Subcutaneous abdominal adipose tissue (tissue), 5 donors: ENCODE results near the gene POLR2J.

Experiments
- H3K27ac ChIP-seq: one replicate; pipeline ENCODE4 v1.7.0; 2013; ENCODE audit warnings: low read depth, mild to moderate bottlenecking, inconsistent platforms, low read length, moderate library complexity
- H3K27me3 ChIP-seq, 5 donors: one replicate each; pipeline ENCODE4 v1.7.0; 2013; ENCODE audit warnings: low read length in 5 of 5, inconsistent platforms in 1 of 5; ENCODE audit not compliant: control insufficient read depth in 5 of 5, insufficient read depth in 4 of 5
- H3K36me3 ChIP-seq, 5 donors: one replicate each; pipeline ENCODE4 v1.7.0; 2013; ENCODE audit warnings: low read length in 5 of 5; ENCODE audit not compliant: control insufficient read depth in 5 of 5, insufficient read depth in 5 of 5
- H3K4me1 ChIP-seq, 5 donors: one replicate each; pipeline ENCODE4 v1.7.0; 2013; ENCODE audit warnings: low read length in 5 of 5, mild to moderate bottlenecking in 3 of 5, moderate library complexity in 1 of 5; ENCODE audit not compliant: control insufficient read depth in 5 of 5, insufficient read depth in 5 of 5
- H3K4me3 ChIP-seq, 5 donors: one replicate each; pipeline ENCODE4 v1.7.0; 2013; ENCODE audit warnings: low read length in 5 of 5, low read depth in 1 of 5
- H3K9ac ChIP-seq, 5 donors: one replicate each; pipeline ENCODE4 v1.7.0; 2013; ENCODE audit warnings: low read length in 5 of 5, mild to moderate bottlenecking in 4 of 5, moderate library complexity in 3 of 5
- H3K9me3 ChIP-seq, 5 donors: one replicate each; pipeline ENCODE4 v1.7.0; 2013; ENCODE audit warnings: low read length in 5 of 5; ENCODE audit not compliant: control insufficient read depth in 5 of 5
- donor health status: healthy.
- donor health status: healthy.
- donor health status: healthy.
- donor health status: healthy.
- donor health status: healthy.

POLR2J gene

DNA sequence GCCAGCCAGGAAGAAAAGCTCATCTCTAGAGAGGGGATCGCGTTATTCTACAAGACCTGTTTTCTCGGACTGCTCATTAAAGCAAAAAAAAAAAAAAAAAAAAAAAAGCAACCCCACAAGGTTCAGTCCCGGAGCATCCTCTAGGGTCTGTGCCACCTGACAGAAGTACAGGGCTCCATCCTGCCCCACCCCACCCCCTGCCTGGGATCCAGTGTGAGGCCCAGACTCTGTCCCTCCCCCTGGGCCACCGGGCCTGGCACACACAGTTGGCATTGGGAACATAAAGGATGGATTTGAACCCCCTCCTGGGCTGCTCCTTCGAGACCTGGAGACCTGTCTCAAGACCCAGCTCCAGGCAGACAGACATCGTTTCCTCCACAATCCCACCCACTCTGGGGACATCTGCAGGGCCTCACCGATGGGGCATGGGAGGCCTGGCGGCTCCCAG lies 44.7 kb downstream of the POLR2J start:
- peaks cover 1 to 32% (median 19%) of the 10 kb centered on the region in 5 donors for H3K4me1 ChIP-seq
- peak overlapping the region in 4 of 5 donors; percentile 63 to 78 (median 74) for H3K9ac ChIP-seq
- H3K36me3 ChIP-seq: peaks cover 0 to 7% (median 2%) of the 10 kb centered on the region in 5 donors
- no peaks in the 10 kb centered on the region for H3K27me3 ChIP-seq
- peak overlapping the region; percentile 69 to 76 (median 74) for H3K4me3 ChIP-seq
- no peaks in the 10 kb centered on the region for H3K9me3 ChIP-seq
- H3K27ac ChIP-seq: peak overlapping the region; percentile 60

DNA sequence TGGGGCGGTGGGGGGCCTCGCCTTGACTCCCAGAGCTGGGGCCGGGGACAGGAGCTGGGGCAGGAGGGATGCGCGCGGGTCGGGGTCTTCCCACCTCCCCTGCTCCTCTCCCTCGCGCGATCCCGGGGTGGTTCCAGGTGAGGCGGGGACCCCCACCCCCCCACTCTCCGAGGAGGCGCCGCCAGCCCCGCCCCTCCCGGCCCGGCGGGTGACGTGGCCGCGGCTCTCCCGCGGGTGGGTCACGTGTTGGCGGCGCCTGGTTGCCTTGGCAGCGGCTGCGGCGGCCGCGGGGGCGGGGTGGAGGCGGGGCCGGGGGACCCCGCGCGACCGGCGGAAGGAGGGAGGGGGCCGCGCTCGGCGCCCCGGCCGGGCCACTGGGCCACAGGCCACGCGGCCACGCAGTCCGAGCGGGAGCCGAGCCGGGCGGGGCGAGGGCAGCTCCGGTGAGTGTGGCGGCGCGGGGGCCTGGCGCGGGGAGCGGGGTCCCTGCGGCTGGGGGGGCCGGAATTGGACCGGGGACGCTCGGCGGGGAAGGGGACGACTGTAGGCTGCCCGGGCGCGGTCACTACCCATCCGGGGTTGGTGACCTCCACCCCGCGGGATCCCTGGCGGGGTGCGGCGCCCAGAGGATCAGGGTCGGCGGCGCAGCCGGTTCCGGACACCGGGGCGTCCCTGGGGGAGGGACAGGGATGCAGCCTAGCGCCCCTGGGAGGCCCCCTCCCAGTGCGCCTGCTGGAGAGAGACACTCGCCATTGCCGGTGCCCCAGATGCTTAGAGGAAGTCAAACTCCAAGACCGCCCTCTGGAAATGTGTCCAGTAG lies 45.3 kb downstream of the POLR2J start, which contains the start of gene ORAI2:
TSS of gene ORAI2 (plus strand) at position 357 of the 820 bp plus-strand sequence. CDS start 5,382 bp downstream, outside the sequence.
- H3K27me3 ChIP-seq: no peaks in the 10 kb centered on the region
- H3K4me3 ChIP-seq: peak within 1 kb of the TSS; percentile 69 to 76 (median 74)
- peak within 1 kb of the TSS; percentile 60 for H3K27ac ChIP-seq
- H3K9ac ChIP-seq: peak within 1 kb of the TSS in 4 of 5 donors; percentile 63 to 78 (median 74)
- no peaks in the 10 kb centered on the region for H3K9me3 ChIP-seq
- peaks cover 1 to 32% (median 19%) of the 10 kb centered on the region in 5 donors for H3K4me1 ChIP-seq
- peaks cover 0 to 4% (median 0%) of the 10 kb centered on the region in 5 donors for H3K36me3 ChIP-seq

DNA sequence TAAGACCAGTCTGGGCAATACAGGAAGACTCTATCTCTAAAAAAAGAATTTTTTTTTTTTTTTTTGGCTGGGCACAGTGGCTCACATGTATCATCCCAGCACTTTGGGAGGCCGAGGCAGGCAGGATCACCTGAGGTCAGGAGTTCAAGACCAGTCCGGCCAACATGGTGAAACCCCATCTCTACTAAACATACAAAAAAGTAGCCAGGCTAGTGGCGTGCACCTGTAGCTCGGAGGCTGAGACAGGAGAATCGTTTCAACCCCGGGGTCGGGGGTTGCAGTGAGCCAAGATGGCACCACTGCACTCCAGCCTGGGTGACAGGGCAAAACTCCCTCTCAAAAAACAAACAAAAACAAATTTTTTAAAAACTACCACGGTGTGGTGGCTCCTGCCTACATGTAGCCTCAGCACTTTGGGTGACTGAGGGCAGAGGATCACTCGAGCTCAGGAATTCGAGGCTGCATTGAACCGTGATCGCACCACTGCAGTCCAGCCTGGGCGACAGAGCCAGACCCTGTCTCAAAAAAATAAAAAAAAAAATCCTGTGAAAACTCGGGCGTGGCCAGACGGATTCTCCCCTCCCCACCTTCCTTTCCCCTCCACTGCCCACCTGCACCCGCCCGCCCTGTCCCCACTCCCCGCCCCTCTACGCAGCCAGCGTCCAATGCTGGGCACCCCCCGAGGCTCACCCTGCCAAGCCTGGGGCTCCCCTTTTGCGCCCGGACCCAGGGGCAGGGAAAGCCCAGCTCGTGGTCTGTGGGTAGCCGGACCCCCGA lies 46.1 kb downstream of the POLR2J start:
- no peaks in the 10 kb centered on the region for H3K9me3 ChIP-seq
- H3K36me3 ChIP-seq: peaks cover 0 to 4% (median 0%) of the 10 kb centered on the region in 5 donors
- H3K4me1 ChIP-seq: peaks cover 1 to 32% (median 19%) of the 10 kb centered on the region in 5 donors
- H3K9ac ChIP-seq: peak overlapping the region in 2 of 5 donors; percentile 45 to 68
- H3K27ac ChIP-seq: no peak overlapping the region
- H3K4me3 ChIP-seq: peak overlapping the region in 4 of 5 donors; percentile 42 to 74 (median 59)
- no peaks in the 10 kb centered on the region for H3K27me3 ChIP-seq

DNA sequence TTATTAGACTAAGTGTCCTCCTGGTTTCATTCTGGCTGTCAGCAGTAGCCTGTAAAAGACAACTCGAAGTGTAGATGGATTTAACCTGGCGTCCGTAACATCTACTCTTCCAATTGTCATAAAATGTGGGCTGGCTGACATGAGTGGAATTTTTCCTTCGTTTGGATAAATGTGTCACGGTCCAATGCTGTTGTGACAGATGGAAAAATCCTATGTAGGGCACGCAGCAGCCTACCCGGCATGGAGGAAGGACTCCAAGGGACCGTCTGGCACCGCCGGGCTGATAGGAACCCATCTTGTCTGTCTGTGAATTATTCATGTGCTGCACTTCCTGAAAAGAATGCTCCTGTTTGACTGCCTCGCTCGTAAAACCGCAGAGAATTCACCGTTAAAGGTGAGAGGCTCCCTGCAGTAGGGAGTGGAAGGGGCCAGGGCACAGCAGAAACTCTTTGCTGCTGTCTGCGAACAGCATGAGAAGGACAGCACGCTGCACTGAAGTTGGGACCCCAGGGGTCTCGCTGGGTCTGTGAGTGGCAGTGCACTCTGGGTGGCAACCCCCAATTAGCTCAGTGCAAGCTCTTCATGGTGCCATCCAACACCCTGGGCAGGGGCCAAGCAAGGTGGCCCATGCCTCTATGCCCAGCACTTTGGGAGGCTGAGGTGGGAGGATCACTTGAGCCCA lies 47.0 kb downstream of the POLR2J start:
- Histone ChIP-seq H3K4me3 (no peak overlapping the region), H3K9ac (no peak overlapping the region), H3K4me1 (peaks cover 1 to 35% (median 19%) of the 10 kb centered on the region in 5 donors), H3K27ac (no peak overlapping the region), H3K9me3 (no peaks in the 10 kb centered on the region), H3K36me3 (peaks cover 0 to 8% (median 4%) of the 10 kb centered on the region in 5 donors), H3K27me3 (no peaks in the 10 kb centered on the region)

DNA sequence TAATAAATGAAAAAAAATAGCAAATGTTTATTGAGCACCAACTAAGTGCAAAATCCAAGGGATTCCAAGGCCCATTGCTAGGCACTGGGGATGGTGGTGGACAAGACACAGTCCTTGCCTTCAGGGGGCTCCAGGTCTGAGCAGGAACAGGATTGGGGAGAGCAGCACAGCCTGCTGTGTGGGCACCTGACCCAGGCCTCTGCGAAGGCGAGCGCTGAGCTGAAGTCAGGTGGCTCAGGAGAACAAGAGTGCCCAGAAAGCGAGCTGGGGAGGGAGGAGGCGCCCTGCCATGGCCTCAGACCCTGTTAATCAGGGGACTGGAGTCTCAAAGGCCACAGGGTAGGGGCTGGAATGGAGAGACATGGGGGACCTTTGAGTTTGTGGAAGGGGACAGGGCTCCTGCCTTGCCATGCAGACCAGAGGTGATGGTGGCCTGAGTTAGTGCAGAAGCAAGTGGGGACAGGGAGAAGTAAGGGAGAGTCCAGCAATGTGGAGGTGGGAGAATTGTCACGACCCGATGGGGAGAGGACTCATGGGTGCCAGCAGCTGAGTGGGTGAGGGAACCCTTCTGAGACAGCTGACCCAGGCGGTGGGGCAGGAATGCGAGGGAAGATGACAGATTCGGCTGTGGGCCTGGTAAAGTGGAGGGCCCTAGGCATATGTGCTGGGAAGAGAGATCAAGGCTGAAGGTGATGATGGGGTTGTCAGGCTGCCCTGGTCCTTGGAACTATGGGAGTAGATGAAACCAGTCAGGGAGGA lies 49.4 kb downstream of the POLR2J start:
- no peak overlapping the region for H3K9ac ChIP-seq
- no peaks in the 10 kb centered on the region for H3K9me3 ChIP-seq
- H3K36me3 ChIP-seq: peaks cover 0 to 32% (median 27%) of the 10 kb centered on the region in 5 donors
- H3K27ac ChIP-seq: no peak overlapping the region
- H3K4me1 ChIP-seq: peaks cover 1 to 44% (median 15%) of the 10 kb centered on the region in 5 donors
- no peak overlapping the region for H3K4me3 ChIP-seq
- H3K27me3 ChIP-seq: no peaks in the 10 kb centered on the region

DNA sequence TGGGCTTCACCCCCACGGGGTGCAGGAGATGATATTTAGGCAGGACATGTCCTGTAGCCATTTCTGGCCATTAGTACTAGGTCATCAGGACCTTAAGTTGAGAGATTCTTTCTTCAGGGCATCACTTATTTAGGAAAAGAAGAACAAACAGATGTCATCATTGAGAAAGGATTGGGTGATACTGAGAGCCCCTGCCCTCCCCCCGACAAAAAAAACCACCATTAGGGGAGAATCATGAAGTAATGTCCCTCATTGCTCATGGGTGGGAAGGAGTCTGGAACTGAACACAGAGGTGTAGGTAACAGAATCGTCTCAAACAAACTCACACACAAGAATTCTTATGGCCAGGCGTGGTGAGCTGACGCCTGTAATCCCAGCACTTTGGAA lies 51.7 kb downstream of the POLR2J start:
- Histone ChIP-seq H3K27me3 (no peaks in the 10 kb centered on the region), H3K9me3 (no peaks in the 10 kb centered on the region), H3K27ac (no peak overlapping the region), H3K36me3 (peaks cover 0 to 46% (median 30%) of the 10 kb centered on the region in 5 donors), H3K4me3 (no peak overlapping the region), H3K4me1 (peaks cover 0 to 28% (median 0%) of the 10 kb centered on the region in 5 donors), H3K9ac (no peak overlapping the region)

DNA sequence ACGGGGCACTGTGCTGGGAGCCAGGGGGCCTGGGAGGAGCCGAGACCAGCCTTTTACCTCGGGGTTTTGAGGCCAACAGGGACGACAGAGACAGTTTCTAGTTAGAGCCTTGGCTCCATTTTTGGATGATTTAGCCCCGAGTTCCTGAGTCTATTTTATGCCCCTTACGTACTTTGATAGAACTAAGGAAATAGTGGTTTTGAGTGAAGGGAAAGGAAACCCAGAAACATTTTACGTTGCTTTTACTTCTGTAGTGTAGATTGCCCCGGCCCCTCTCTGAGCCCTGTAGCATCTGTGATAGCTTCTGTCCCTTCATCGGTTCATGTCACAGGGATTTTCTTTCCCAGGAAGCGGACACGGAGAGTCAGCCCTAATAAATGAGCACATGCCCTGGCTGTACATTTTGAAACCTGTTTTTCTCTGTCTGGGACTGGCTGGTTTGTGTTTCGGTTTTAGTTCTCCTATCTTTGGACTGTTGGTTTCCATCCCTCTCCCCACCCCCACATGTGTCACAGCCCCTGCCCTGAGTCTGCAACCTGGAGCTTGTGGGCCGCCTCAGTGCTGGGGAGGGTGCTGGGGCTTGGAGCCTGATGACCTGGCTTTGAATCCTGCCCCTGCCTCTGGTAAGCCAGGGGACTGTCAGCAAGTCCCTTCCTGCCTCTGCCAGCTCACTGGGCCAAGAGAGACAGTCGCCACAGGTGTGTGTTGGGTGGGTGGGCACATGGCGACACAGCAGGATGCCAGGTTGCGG lies 52.3 kb downstream of the POLR2J start:
- Histone ChIP-seq H3K36me3 (peaks cover 0 to 51% (median 30%) of the 10 kb centered on the region in 5 donors), H3K9ac (no peak overlapping the region), H3K27me3 (no peaks in the 10 kb centered on the region), H3K4me1 (peaks cover 0 to 26% (median 0%) of the 10 kb centered on the region in 5 donors), H3K27ac (no peak overlapping the region), H3K4me3 (peak overlapping the region in 1 of 5 donors; percentile 34), H3K9me3 (no peaks in the 10 kb centered on the region)

DNA sequence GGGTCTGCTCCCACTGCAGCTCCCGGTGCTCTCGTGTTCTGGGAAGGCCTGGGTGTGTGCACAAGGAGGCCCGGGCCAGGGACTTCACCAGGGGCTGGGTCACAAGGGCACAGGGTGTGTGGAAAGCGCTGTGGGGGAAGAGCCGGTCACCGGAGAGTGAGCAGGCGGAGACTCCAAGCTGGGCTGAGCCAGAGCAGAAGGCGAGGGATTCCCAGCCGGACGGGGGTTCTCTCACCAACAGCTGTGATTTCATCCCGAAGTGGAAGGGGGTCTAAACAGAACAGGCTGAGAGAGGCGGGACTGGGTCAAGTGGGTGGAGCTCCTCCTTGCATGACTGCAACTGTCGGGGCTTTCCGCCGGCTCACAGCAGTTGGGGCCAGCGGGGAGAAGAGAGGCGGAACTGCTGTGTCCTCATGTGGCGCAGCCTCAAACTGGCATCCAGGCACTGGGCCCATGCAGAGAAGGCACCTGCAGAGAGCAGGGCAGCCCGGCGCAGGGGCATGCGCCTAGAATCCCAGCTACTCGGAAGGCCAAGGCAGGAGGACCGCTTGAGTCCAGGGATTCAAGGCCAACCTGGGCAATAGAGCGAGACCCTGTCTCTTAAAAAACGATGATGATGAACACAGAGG lies 53.0 kb downstream of the POLR2J start:
- Histone ChIP-seq H3K4me1 (peaks cover 0 to 20% (median 0%) of the 10 kb centered on the region in 5 donors), H3K36me3 (peaks cover 0 to 58% (median 35%) of the 10 kb centered on the region in 5 donors), H3K27me3 (no peaks in the 10 kb centered on the region), H3K4me3 (peak overlapping the region in 1 of 5 donors; percentile 34), H3K9ac (no peak overlapping the region), H3K27ac (no peak overlapping the region), H3K9me3 (no peaks in the 10 kb centered on the region)
